Adipocyte (in vitro differentiated cells): ENCODE results near the gene AFP.

ENCODE experiments used
- DNase-seq: peaks from one replicate; pipeline ENCODE4 v3.0.0-alpha.2; 2015; ENCODE audit warnings: low read depth
- H3K27me3 ChIP-seq: replicated peaks from 2 replicates; pipeline ENCODE4 v1.7.0; 2013; ENCODE audit warnings: mild to moderate bottlenecking, low read length, moderate library complexity; ENCODE audit not compliant: control insufficient read depth, insufficient read depth
- H3K36me3 ChIP-seq: 2 replicates; pipeline ENCODE4 v1.7.0; 2013; ENCODE audit warnings: low read length, mild to moderate bottlenecking, moderate library complexity; ENCODE audit not compliant: control insufficient read depth, insufficient read depth, severe bottlenecking
- H3K4me1 ChIP-seq: 2 replicates; pipeline ENCODE4 v1.7.0; 2013; ENCODE audit warnings: mild to moderate bottlenecking, low read length, moderate library complexity; ENCODE audit not compliant: control insufficient read depth, insufficient read depth
- H3K4me3 ChIP-seq: 2 replicates; pipeline ENCODE4 v1.7.0; 2013; ENCODE audit warnings: mild to moderate bottlenecking, low read length, moderate library complexity
- H3K9ac ChIP-seq: 2 replicates; pipeline ENCODE4 v1.7.0; 2013; ENCODE audit warnings: mild to moderate bottlenecking, low read length, moderate library complexity
- H3K9me3 ChIP-seq: 2 replicates; pipeline ENCODE4 v1.7.0; 2013; ENCODE audit warnings: mild to moderate bottlenecking, low read length, moderate library complexity; ENCODE audit not compliant: control insufficient read depth

AFP gene

GRCh38 chr4:73405138-73405537 lies 30.9 kb upstream of the AFP start:
- no peak for DNase-seq

GRCh38 chr4:73406548-73406875 lies 29.5 kb upstream of the AFP start:
- DNase-seq = no peak

More at GRCh38 chr4:73405138-73405537, 30.9 kb upstream of the AFP start:
- no peaks in the 10 kb centered on the region for H3K9me3 ChIP-seq
- H3K9ac ChIP-seq = no peak overlapping the region
- H3K36me3 ChIP-seq = no peaks in the 10 kb centered on the region
- H3K27me3 ChIP-seq = no peaks in the 10 kb centered on the region
- H3K4me1 ChIP-seq = no peaks in the 10 kb centered on the region
- no peak overlapping the region for H3K4me3 ChIP-seq

DNA sequence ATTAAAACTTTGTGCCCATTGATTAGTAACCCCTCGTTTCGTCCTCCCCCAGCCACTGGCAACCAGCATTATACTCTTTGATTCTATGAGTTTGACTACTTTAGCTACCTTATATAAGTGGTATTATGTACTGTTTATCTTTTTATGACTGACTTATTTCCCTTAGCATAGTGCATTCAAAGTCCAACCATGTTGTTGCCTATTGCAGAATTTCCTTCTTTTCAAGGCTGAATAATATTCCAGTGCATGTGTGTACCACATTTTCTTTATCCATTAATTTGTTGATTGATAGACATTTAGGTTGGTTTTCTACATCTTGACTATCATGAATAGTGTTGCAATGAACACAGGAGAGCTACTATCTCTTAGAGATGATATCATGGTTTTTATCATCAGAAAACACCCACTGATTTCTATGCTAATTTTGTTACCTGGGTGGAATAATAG lies 28.8 kb upstream of the AFP start:
- Histone ChIP-seq H3K36me3 (no peaks in the 10 kb centered on the region), H3K9me3 (no peaks in the 10 kb centered on the region)
- DNase-seq = no peak

More at GRCh38 chr4:73406548-73406875, 29.5 kb upstream of the AFP start:
- Histone ChIP-seq H3K4me3 (no peak overlapping the region), H3K9me3 (no peaks in the 10 kb centered on the region), H3K9ac (no peak overlapping the region), H3K27me3 (no peaks in the 10 kb centered on the region), H3K4me1 (no peaks in the 10 kb centered on the region), H3K36me3 (no peaks in the 10 kb centered on the region)

GRCh38 chr4:73408181-73408867 lies 27.7 kb upstream of the AFP start:
- DNase-seq = peak; percentile 0
- Histone ChIP-seq H3K4me3 (no peak overlapping the region), H3K9me3 (no peaks in the 10 kb centered on the region), H3K36me3 (no peaks in the 10 kb centered on the region), H3K27me3 (no peaks in the 10 kb centered on the region), H3K4me1 (no peaks in the 10 kb centered on the region), H3K9ac (no peak overlapping the region)

More for the DNA sequence above, 28.8 kb upstream of the AFP start:
- Histone ChIP-seq H3K9ac (no peak overlapping the region), H3K4me1 (no peaks in the 10 kb centered on the region), H3K4me3 (no peak overlapping the region), H3K27me3 (no peaks in the 10 kb centered on the region)

DNA sequence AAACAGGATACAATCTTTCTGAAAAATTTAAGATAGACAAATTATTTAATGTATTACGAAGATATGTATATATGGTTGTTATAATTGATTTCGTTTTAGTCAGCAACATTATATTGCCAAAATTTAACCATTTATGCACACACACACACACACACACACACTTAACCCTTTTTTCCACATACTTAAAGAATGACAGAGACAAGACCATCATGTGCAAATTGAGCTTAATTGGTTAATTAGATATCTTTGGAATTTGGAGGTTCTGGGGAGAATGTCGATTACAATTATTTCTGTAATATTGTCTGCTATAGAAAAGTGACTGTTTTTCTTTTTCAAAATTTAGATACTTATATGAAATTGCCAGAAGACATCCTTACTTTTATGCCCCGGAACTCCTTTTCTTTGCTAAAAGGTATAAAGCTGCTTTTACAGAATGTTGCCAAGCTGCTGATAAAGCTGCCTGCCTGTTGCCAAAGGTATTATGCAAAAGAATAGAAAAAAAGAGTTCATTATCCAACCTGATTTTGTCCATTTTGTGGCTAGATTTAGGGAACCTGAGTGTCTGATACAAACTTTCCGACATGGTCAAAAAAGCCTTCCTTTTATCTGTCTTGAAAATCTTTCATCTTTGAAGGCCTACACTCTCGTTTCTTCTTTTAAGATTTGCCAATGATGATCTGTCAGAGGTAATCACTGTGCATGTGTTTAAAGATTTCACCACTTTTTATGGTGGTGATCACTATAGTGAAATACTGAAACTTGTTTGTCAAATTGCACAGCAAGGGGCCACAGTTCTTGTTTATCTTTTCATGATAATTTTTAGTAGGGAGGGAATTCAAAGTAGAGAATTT lies 26.8 kb upstream of the AFP start:
- DNase-seq = no peak
- Histone ChIP-seq H3K4me1 (no peaks in the 10 kb centered on the region), H3K27me3 (no peaks in the 10 kb centered on the region), H3K9ac (no peak overlapping the region), H3K9me3 (no peaks in the 10 kb centered on the region), H3K36me3 (no peaks in the 10 kb centered on the region), H3K4me3 (no peak overlapping the region)

DNA sequence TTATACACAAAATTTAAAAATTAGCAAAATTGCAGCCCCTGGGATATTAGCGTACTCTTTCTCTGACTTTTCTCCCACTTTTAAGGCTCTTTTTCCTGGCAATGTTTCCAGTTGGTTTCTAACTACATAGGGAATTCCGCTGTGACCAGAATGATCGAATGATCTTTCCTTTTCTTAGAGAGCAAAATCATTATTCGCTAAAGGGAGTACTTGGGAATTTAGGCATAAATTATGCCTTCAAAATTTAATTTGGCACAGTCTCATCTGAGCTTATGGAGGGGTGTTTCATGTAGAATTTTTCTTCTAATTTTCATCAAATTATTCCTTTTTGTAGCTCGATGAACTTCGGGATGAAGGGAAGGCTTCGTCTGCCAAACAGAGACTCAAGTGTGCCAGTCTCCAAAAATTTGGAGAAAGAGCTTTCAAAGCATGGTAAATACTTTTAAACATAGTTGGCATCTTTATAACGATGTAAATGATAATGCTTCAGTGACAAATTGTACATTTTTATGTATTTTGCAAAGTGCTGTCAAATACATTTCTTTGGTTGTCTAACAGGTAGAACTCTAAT lies 26.0 kb upstream of the AFP start:
- Histone ChIP-seq H3K9ac (no peak overlapping the region), H3K36me3 (no peaks in the 10 kb centered on the region), H3K9me3 (no peaks in the 10 kb centered on the region), H3K4me1 (no peaks in the 10 kb centered on the region), H3K4me3 (no peak overlapping the region), H3K27me3 (no peaks in the 10 kb centered on the region)
- no peak for DNase-seq

DNA sequence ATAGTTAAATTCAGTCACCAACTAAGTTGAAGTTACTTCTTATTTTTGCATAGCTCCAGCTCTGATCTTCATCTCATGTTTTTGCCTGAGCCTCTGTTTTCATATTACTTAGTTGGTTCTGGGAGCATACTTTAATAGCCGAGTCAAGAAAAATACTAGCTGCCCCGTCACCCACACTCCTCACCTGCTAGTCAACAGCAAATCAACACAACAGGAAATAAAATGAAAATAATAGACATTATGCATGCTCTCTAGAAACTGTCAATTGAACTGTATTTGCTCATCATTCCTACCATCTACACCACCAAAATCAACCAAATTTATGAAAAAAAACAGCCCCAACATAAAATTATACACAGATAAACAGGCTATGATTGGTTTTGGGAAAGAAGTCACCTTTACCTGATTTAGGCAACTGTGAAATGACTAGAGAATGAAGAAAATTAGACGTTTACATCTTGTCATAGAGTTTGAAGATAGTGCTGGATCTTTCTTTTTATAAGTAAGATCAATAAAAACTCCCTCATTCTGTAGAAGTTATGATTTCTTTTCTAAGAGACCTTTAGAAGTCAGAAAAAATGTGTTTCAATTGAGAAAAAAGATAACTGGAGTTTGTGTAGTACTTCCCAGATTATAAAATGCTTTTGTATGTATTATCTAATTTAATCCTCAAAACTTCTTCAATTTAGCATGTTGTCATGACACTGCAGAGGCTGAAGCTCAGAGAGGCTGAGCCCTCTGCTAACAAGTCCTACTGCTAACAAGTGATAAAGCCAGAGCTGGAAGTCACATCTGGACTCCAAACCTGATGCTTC lies 24.9 kb upstream of the AFP start:
- H3K4me1 ChIP-seq = peaks cover 6% of the 10 kb centered on the region
- H3K36me3 ChIP-seq = no peaks in the 10 kb centered on the region
- H3K27me3 ChIP-seq = no peaks in the 10 kb centered on the region
- no peak overlapping the region for H3K9ac ChIP-seq
- no peaks in the 10 kb centered on the region for H3K9me3 ChIP-seq
- DNase-seq = no peak
- no peak overlapping the region for H3K4me3 ChIP-seq

DNA sequence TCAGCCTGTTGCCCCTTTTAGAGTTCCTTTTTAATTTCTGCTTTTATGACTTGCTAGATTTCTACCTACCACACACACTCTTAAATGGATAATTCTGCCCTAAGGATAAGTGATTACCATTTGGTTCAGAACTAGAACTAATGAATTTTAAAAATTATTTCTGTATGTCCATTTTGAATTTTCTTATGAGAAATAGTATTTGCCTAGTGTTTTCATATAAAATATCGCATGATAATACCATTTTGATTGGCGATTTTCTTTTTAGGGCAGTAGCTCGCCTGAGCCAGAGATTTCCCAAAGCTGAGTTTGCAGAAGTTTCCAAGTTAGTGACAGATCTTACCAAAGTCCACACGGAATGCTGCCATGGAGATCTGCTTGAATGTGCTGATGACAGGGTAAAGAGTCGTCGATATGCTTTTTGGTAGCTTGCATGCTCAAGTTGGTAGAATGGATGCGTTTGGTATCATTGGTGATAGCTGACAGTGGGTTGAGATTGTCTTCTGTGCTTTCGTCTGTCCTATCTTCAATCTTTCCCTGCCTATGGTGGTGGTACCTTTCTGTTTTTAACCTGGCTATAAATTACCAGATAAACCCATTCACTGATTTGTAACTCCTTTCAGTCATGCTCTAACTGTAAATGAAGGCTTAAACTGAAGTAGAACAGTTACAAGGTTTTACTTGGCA lies 24.1 kb upstream of the AFP start:
- Histone ChIP-seq H3K27me3 (no peaks in the 10 kb centered on the region), H3K4me3 (no peak overlapping the region), H3K36me3 (no peaks in the 10 kb centered on the region), H3K9me3 (no peaks in the 10 kb centered on the region), H3K4me1 (peaks cover 6% of the 10 kb centered on the region), H3K9ac (no peak overlapping the region)
- no peak for DNase-seq

DNA sequence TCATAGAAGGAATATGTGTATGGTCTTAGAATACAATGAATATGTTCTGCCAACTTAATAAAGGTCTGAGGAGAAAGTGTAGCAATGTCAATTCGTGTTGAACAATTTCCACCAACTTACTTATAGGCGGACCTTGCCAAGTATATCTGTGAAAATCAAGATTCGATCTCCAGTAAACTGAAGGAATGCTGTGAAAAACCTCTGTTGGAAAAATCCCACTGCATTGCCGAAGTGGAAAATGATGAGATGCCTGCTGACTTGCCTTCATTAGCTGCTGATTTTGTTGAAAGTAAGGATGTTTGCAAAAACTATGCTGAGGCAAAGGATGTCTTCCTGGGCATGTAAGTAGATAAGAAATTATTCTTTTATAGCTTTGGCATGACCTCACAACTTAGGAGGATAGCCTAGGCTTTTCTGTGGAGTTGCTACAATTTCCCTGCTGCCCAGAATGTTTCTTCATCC lies 22.7 kb upstream of the AFP start:
- H3K4me3 ChIP-seq = no peak overlapping the region
- H3K9ac ChIP-seq = no peak overlapping the region
- peaks cover 6% of the 10 kb centered on the region for H3K4me1 ChIP-seq
- no peaks in the 10 kb centered on the region for H3K36me3 ChIP-seq
- H3K27me3 ChIP-seq = no peaks in the 10 kb centered on the region
- H3K9me3 ChIP-seq = no peaks in the 10 kb centered on the region
- DNase-seq = no peak

- DNase-seq = peak; percentile 2
- no peak overlapping the region for H3K9ac ChIP-seq
- no peaks in the 10 kb centered on the region for H3K9me3 ChIP-seq
- H3K27me3 ChIP-seq = no peaks in the 10 kb centered on the region
- H3K4me1 ChIP-seq = peaks cover 6% of the 10 kb centered on the region
- no peak overlapping the region for H3K4me3 ChIP-seq
- no peaks in the 10 kb centered on the region for H3K36me3 ChIP-seq
Measured at GRCh38 chr4:73414936-73415271, 21.1 kb upstream of the AFP start.
